Measurements from ENCODE around the gene CSMD2. TPM values are rescaled to one million over a fixed set of nuclear protein-coding genes. Genes with fewer than 3 reads are reported as not detected.
A peak's percentile ranks its signal among the peaks of the same experiment; 100 is the strongest.

Gene CSMD2
- total and polyA plus RNA-seq, 2 of the 8 experiments (the other 6 are each of a cell fraction or from before 2014, with no cell fraction given) = 7.0 to 14.7 TPM

GRCh38 chr1:33921281-33921680, 243.7 kb downstream of the CSMD2 start:
- Histone ChIP-seq H2BK20ac (ENCODE audit: low read length) (no peak overlapping the region), H4K5ac (ENCODE audit: insufficient read length, low read depth, low read length) (no peak overlapping the region), H2AK5ac (ENCODE audit: low read depth, low read length) (no peak overlapping the region), H3K4me3 (ENCODE audit: extremely low read depth in 1 of 4, insufficient read depth in 2 of 4, low read depth in 3 of 4, low read length in 4 of 4) (no peak overlapping the region), H3K56ac (replicated peaks; ENCODE audit: insufficient read length, low read depth, low read length) (no peak overlapping the region), H2BK120ac (replicated peaks; ENCODE audit: low read depth, low read length) (no peak overlapping the region), H2BK12ac (ENCODE audit: low read depth, low read length) (no peak overlapping the region), H3K27ac (ENCODE audit: low read depth, low read length) (no peak overlapping the region), H3K14ac (ENCODE audit: insufficient read length) (no peak overlapping the region), H3K9ac (replicated peaks in 1 of 4; ENCODE audit: extremely low read depth in 1 of 4, low read depth in 3 of 4, low read length in 3 of 4) (no peak overlapping the region), H3K36me3 (ENCODE audit: control insufficient read depth in 2 of 4, insufficient read depth in 4 of 4, low read length in 3 of 4) (peaks cover 0 to 2% (median 1%) of the 10 kb centered on the region in 4 experiments; a peak in 2 of 8 replicates), H3K4me2 (ENCODE audit: insufficient read depth in 1 of 2, low read depth in 2 of 2, low read length in 2 of 2) (no peak overlapping the region), H3K4ac (replicated peaks; ENCODE audit: insufficient read length, low read depth, low read length) (no peak overlapping the region), H4K8ac (ENCODE audit: extremely low read depth, insufficient read depth, low read length) (no peak overlapping the region), H2AFZ (ENCODE audit: low read length) (no peak overlapping the region), H3K79me1 (ENCODE audit: low read depth, low read length) (no peaks in the 10 kb centered on the region; the same call in 1 of the 2 replicates), H2BK15ac (ENCODE audit: low read length) (no peak overlapping the region), H2BK5ac (ENCODE audit: low read depth, low read length) (no peak overlapping the region), H3K9me3 (ENCODE audit: insufficient read depth in 2 of 2, low read depth in 1 of 2, low read length in 1 of 2) (no peaks in the 10 kb centered on the region), H3K23me2 (ENCODE audit: low read depth, low read length) (no peaks in the 10 kb centered on the region; the same call in 1 of the 2 replicates), H3K23ac (ENCODE audit: insufficient read length) (no peak overlapping the region), H4K91ac (replicated peaks; ENCODE audit: insufficient read length, low read length) (no peak overlapping the region), H4K20me1 (replicated peaks in 1 of 2; ENCODE audit: control insufficient read depth in 1 of 2, insufficient read depth in 2 of 2, low read length in 2 of 2) (peaks cover 0 to 10% of the 10 kb centered on the region in 2 experiments), H3K79me2 (ENCODE audit: control insufficient read depth in 1 of 2, insufficient read depth in 2 of 2, low read length in 2 of 2) (no peaks in the 10 kb centered on the region), H3K18ac (ENCODE audit: extremely low read depth, low read length) (0 out of 2 replicates have a peak overlapping the region, but pooled peaks have one; percentile 19), H3K4me1 (replicated peaks in 1 of 4; ENCODE audit: control insufficient read depth in 3 of 4, insufficient read depth in 4 of 4, low read length in 3 of 4) (no peaks in the 10 kb centered on the region), H3K27me3 (replicated peaks in 1 of 4; ENCODE audit: control insufficient read depth in 3 of 4, extremely low read depth in 1 of 4, insufficient read depth in 3 of 4, low read length in 3 of 4) (no peaks in the 10 kb centered on the region)
- CTCF ChIA-PET (ENCODE audit: partially characterized antibody) = interaction anchor here (1.2 kb wide), 1 partner anchor 14 kb away, joined by 4 read pairs; no protein-coding TSS in a partner anchor
- POLR2A ChIA-PET (ENCODE audit: partially characterized antibody) = no interaction called here
- DNase-seq (ENCODE audit: low read depth in 1 of 2, low spot score in 2 of 2) (no peak), FAIRE-seq (no peak)
- 89% methylated on average over 5 of the region's 5 CpGs; no CpG with 5 or more reads in 1 of the 2 experiments for WGBS, 2 experiments (ENCODE audit: extremely low coverage in 1 of 2, insufficient coverage in 1 of 2, insufficient read length in 1 of 2, insufficient replicate concordance in 2 of 2, low coverage in 1 of 2, low lambda C conversion rate in 2 of 2, missing lambda C conversion rate in 1 of 2)
- TF ChIP-seq BRCA1 (IDR thresholded peaks at IDR 0.05; ENCODE audit: low read depth, low read length) = no peak
- TF ChIP-seq RAD21 (IDR thresholded peaks at IDR 0.05 in 1 of 2, conservative IDR thresholded peaks at IDR 0.05 in 1 of 2; ENCODE audit: low read depth in 2 of 2, low read length in 2 of 2) = no peak
- TF ChIP-seq POU5F1 (IDR thresholded peaks at IDR 0.05; ENCODE audit: low read depth, low read length) = no peak
- no peak for TF ChIP-seq NANOG (IDR thresholded peaks at IDR 0.05; ENCODE audit: insufficient read depth, low read depth, low read length, poor library complexity, severe bottlenecking)
- TF ChIP-seq HDAC6 (IDR thresholded peaks at IDR 0.05; ENCODE audit: low read depth, low read length) = no peak
- TF ChIP-seq CTCF (IDR thresholded peaks at IDR 0.05; ENCODE audit: control extremely low read depth in 1 of 3, insufficient read depth in 1 of 3, low read depth in 1 of 3, low read length in 3 of 3) = no peak
- no peak for TF ChIP-seq JUN (IDR thresholded peaks at IDR 0.05; ENCODE audit: low read depth, low read length)
